Lower lobe of right lung (tissue), 2 donors: ENCODE data around the gene PPP1R12A. TPM values are rescaled to one million over a fixed set of nuclear protein-coding genes. Genes with fewer than 3 reads are reported as not detected.

Source experiments
- ATAC-seq, 2 donors: fragments of 200-7000 bp; cut with Tn5 transposase; one replicate each; pipeline ENCODE4 v1.9.1; 2020 to 2022; ENCODE audit warnings: mild to moderate bottlenecking in 2 of 2, moderate library complexity in 2 of 2
- DNase-seq: peaks from one replicate; pipeline ENCODE4 v3.0.0-alpha.2; 2020
- H3K27ac ChIP-seq: fragments of 200-600 bp; one replicate; pipeline ENCODE4 v1.8.0; 2022
- H3K27me3 ChIP-seq: fragments of 200-600 bp; one replicate; pipeline ENCODE4 v1.8.0; 2022; ENCODE audit warnings: low read depth
- H3K36me3 ChIP-seq: fragments of 200-600 bp; one replicate; pipeline ENCODE4 v1.8.0; 2022; ENCODE audit warnings: mild to moderate bottlenecking
- H3K4me1 ChIP-seq: fragments of 200-600 bp; one replicate; pipeline ENCODE4 v1.8.0; 2022
- H3K4me3 ChIP-seq: fragments of 200-600 bp; one replicate; pipeline ENCODE4 v1.8.0; 2022; ENCODE audit warnings: mild to moderate bottlenecking
- H3K9me3 ChIP-seq: fragments of 200-600 bp; one replicate; pipeline ENCODE4 v1.8.0; 2022
- CTCF ChIP-seq: fragments of 200-600 bp; IDR thresholded peaks from one replicate; pipeline ENCODE4 v1.8.0; 2022; ENCODE audit warnings: antibody characterized with exemption, mild to moderate bottlenecking
- intact Hi-C: fragments of 100-400 bp; cut with DNase I; formaldehyde crosslinking; loops from one replicate; pipeline ENCODE4 v1.11.0; 2022
- total RNA-seq: library from RNA; stranded (reverse); fragmentation: NEBNext Ultra II Directional; extraction: Animal tissue kit (Norgen Biotek cat#: 25700); gene quantifications from one replicate; pipeline ENCODE4 v1.2.1, GENCODE V29; 2021
- donor health status: DM: no; HTN: yes; CAD: no; lungs with severe emphysema.

PPP1R12A gene
- total RNA-seq, 1 donor from 2014 or later: 84.1 TPM

- Histone ChIP-seq H3K27me3 (no peaks in the 10 kb centered on the region), H3K36me3 (no peaks in the 10 kb centered on the region), H3K27ac (no peak overlapping the region), H3K4me3 (no peak overlapping the region), H3K9me3 (no peaks in the 10 kb centered on the region), H3K4me1 (peaks cover 28% of the 10 kb centered on the region)
- intact Hi-C loops: no loop called here
- TF ChIP-seq CTCF: no peak
- DNase-seq: no peak
- ATAC-seq: no peak
These were observed 18.1 kb downstream of the PPP1R12A start for GRCh38 chr12:79916826-79917225.

- ATAC-seq: no peak
These were observed 22.8 kb downstream of the PPP1R12A start for GRCh38 chr12:79911889-79912656.

GRCh38 chr12:79908366-79908765 is 26.5 kb downstream of the PPP1R12A start:
- ATAC-seq (no peak), DNase-seq (no peak)
- H3K27me3 ChIP-seq: no peaks in the 10 kb centered on the region
- peaks cover 14% of the 10 kb centered on the region for H3K4me1 ChIP-seq
- no peak overlapping the region for H3K27ac ChIP-seq
- H3K36me3 ChIP-seq: no peaks in the 10 kb centered on the region
- intact Hi-C loops: no loop called here
- no peak overlapping the region for H3K4me3 ChIP-seq
- TF ChIP-seq CTCF: no peak
- no peaks in the 10 kb centered on the region for H3K9me3 ChIP-seq

More at GRCh38 chr12:79911889-79912656, 22.8 kb downstream of the PPP1R12A start:
- Histone ChIP-seq H3K4me1 (peaks cover 18% of the 10 kb centered on the region), H3K27me3 (no peaks in the 10 kb centered on the region), H3K36me3 (no peaks in the 10 kb centered on the region), H3K9me3 (no peaks in the 10 kb centered on the region), H3K27ac (no peak overlapping the region), H3K4me3 (no peak overlapping the region)
- no peak for TF ChIP-seq CTCF
- DNase-seq: no peak
- intact Hi-C loops: no loop called here

GRCh38 chr12:79901506-79901905 is 33.4 kb downstream of the PPP1R12A start:
- no peaks in the 10 kb centered on the region for H3K27me3 ChIP-seq
- intact Hi-C loops: no loop called here
- no peaks in the 10 kb centered on the region for H3K9me3 ChIP-seq
- no peak for ATAC-seq
- no peak overlapping the region for H3K4me3 ChIP-seq
- TF ChIP-seq CTCF: no peak
- no peaks in the 10 kb centered on the region for H3K36me3 ChIP-seq
- no peak overlapping the region for H3K27ac ChIP-seq
- DNase-seq: no peak
- H3K4me1 ChIP-seq: peaks cover 47% of the 10 kb centered on the region

- DNase-seq (no peak), ATAC-seq (no peak)
- Histone ChIP-seq H3K9me3 (no peaks in the 10 kb centered on the region), H3K27ac (no peak overlapping the region), H3K27me3 (no peaks in the 10 kb centered on the region), H3K4me1 (peaks cover 51% of the 10 kb centered on the region), H3K4me3 (no peak overlapping the region), H3K36me3 (no peaks in the 10 kb centered on the region)
- TF ChIP-seq CTCF: no peak
- intact Hi-C loops: no loop called here
These were observed 33.9 kb downstream of the PPP1R12A start for GRCh38 chr12:79900951-79901350.
